Liver (tissue), 9 donors: Measurements from ENCODE around the gene CDR2. TPM values are rescaled to one million over a fixed set of nuclear protein-coding genes. Genes with fewer than 3 reads are reported as not detected.

Source experiments
- DNase-seq: peaks from one replicate; pipeline ENCODE4 v3.0.0-alpha.2; 2017; ENCODE audit warnings: low spot score
- H3K27ac ChIP-seq, 2 donors: one replicate each; pipeline ENCODE4 v1.7.0; 2013; ENCODE audit warnings: inconsistent platforms in 2 of 2, low read length in 2 of 2, control low read depth in 1 of 2, low read depth in 1 of 2, mild to moderate bottlenecking in 1 of 2
- H3K27me3 ChIP-seq, 4 donors: one replicate each; pipeline versions ENCODE4 v1.6.1 to v1.7.0; 2013; ENCODE audit warnings: low read length in 3 of 4, inconsistent platforms in 1 of 4, mild to moderate bottlenecking in 1 of 4, moderate library complexity in 1 of 4; ENCODE audit not compliant: control insufficient read depth in 4 of 4, insufficient read depth in 4 of 4
- H3K36me3 ChIP-seq, 4 donors: one replicate each; pipeline versions ENCODE4 v1.6.1 to v1.7.0; 2013; ENCODE audit warnings: low read length in 3 of 4, mild to moderate bottlenecking in 3 of 4, low read depth in 1 of 4, moderate library complexity in 1 of 4; ENCODE audit not compliant: control insufficient read depth in 4 of 4, insufficient read depth in 3 of 4
- H3K4me1 ChIP-seq, 4 donors: one replicate each; pipeline versions ENCODE4 v1.6.1 to v1.7.0; 2013; ENCODE audit warnings: low read length in 3 of 4, mild to moderate bottlenecking in 3 of 4, moderate library complexity in 1 of 4; ENCODE audit not compliant: control insufficient read depth in 4 of 4, insufficient read depth in 4 of 4
- H3K4me3 ChIP-seq, 3 donors: one replicate each; pipeline versions ENCODE4 v1.6.1 to v1.7.0; 2013; ENCODE audit warnings: low read length in 3 of 3, control low read depth in 1 of 3, low read depth in 1 of 3, mild to moderate bottlenecking in 1 of 3
- H3K9ac ChIP-seq, 2 donors: one replicate each; pipeline ENCODE4 v1.7.0; 2013; ENCODE audit warnings: low read length in 2 of 2, mild to moderate bottlenecking in 2 of 2, moderate library complexity in 2 of 2, control low read depth in 1 of 2, low read depth in 1 of 2
- H3K9me3 ChIP-seq, 4 donors: one replicate each; pipeline versions ENCODE4 v1.6.1 to v1.7.0; 2013; ENCODE audit warnings: low read length in 3 of 4; ENCODE audit not compliant: control insufficient read depth in 4 of 4
- ATF3 ChIP-seq: IDR thresholded peaks from 2 replicates; pipeline ENCODE4 v1.6.1; 2016; ENCODE audit warnings: antibody characterized with exemption
- CTCF ChIP-seq: fragments of 150-350 bp; IDR thresholded peaks from 2 replicates; pipeline ENCODE4 v1.5.1; 2017; ENCODE audit warnings: improper control_type of control experiment, low read depth, low read length; ENCODE audit not compliant: missing input control
- EGR1 ChIP-seq, 2 donors: IDR thresholded peaks; 2 replicates each; pipeline ENCODE4 v1.6.1; 2016 to 2018; ENCODE audit warnings: antibody characterized with exemption in 2 of 2, low read depth in 2 of 2
- FOXA1 ChIP-seq: IDR thresholded peaks from 2 replicates; pipeline ENCODE4 v1.6.1; 2016; ENCODE audit warnings: antibody characterized with exemption
- FOXA2 ChIP-seq: IDR thresholded peaks from 2 replicates; pipeline ENCODE4 v1.6.1; 2016; ENCODE audit warnings: antibody characterized with exemption
- GABPA ChIP-seq, 2 donors: IDR thresholded peaks in 1 of 2; conservative IDR thresholded peaks in 1 of 2; 2 replicates each; pipeline ENCODE4 v1.6.1; 2016; ENCODE audit warnings: antibody characterized with exemption in 2 of 2, mild to moderate bottlenecking in 1 of 2, moderate library complexity in 1 of 2
- HNF4A ChIP-seq, 2 donors: conservative IDR thresholded peaks; 2 replicates each; pipeline ENCODE4 v1.6.1; 2016; ENCODE audit warnings: antibody characterized with exemption in 2 of 2, mild to moderate bottlenecking in 2 of 2
- HNF4G ChIP-seq: IDR thresholded peaks from 2 replicates; pipeline ENCODE4 v1.6.1; 2016; ENCODE audit warnings: antibody characterized with exemption
- JUND ChIP-seq, 2 donors: IDR thresholded peaks; 2 replicates each; pipeline ENCODE4 v1.6.1; 2016; ENCODE audit warnings: antibody characterized with exemption in 2 of 2
- MAX ChIP-seq: IDR thresholded peaks from 2 replicates; pipeline ENCODE4 v1.6.1; 2016; ENCODE audit warnings: antibody characterized with exemption
- NR2F2 ChIP-seq: IDR thresholded peaks from 2 replicates; pipeline ENCODE4 v1.6.1; 2016; ENCODE audit warnings: antibody characterized with exemption
- RAD21 ChIP-seq, 2 donors: IDR thresholded peaks; 2 replicates each; pipeline ENCODE4 v1.6.1; 2016; ENCODE audit warnings: antibody characterized with exemption in 2 of 2, mild to moderate bottlenecking in 2 of 2
- SP1 ChIP-seq: IDR thresholded peaks from 2 replicates; pipeline ENCODE4 v1.6.1; 2018; ENCODE audit warnings: antibody characterized with exemption, mild to moderate bottlenecking
- YY1 ChIP-seq: IDR thresholded peaks from 2 replicates; pipeline ENCODE4 v1.6.1; 2016; ENCODE audit warnings: antibody characterized with exemption, mild to moderate bottlenecking
- ZBTB33 ChIP-seq: IDR thresholded peaks from 2 replicates; pipeline ENCODE4 v1.6.1; 2016; ENCODE audit warnings: antibody characterized with exemption
- WGBS: extraction: QIAGEN DNeasy Blood & Tissue Kit; methylation state at CpG from one replicate; pipeline ENCODE4 v1.1.7; 2013; 5-methylcytosine and 5-hydroxymethylcytosine counted together
- polyA plus RNA-seq, 2 donors: library from polyadenylated mRNA; stranded (reverse) in 1 of 2; unstranded in 1 of 2; fragments of 200-250 nt in 1 of 2; fragments of >200 nt in 1 of 2; fragmentation: Nextera tagmentation in 1 of 2; extraction: Ambion mirVana in 1 of 2; gene quantifications; one replicate each; pipeline versions ENCODE4 v1.2.1 to v1.2.3, GENCODE V29; 2013 to 2015
- total RNA-seq, 2 donors: library from RNA; depleted of rRNA; stranded (reverse); fragments of >200 nt; gene quantifications; one replicate each; pipeline ENCODE4 v1.2.3, GENCODE V29; 2014
- donor health status: healthy.
- donor health status: healthy.
- donor health status: healthy.
- donor health status: healthy.
- donor health status: healthy.

Gene CDR2
- total and polyA plus RNA-seq, 4 donors: 2.9 to 12.1 (median 9.7) TPM

GRCh38 chr16:22333457-22333994, 40.9 kb downstream of the CDR2 start:
- H3K4me1 ChIP-seq: no peaks in the 10 kb centered on the region
- H3K36me3 ChIP-seq: peaks cover 11 to 38% (median 26%) of the 10 kb centered on the region in 4 donors
- no peak for DNase-seq
- peaks cover 0 to 5% (median 4%) of the 10 kb centered on the region in 4 donors for H3K9me3 ChIP-seq
- 80% methylated on average over 6 of the region's 6 CpGs for WGBS
- H3K27me3 ChIP-seq: no peaks in the 10 kb centered on the region
- H3K9ac ChIP-seq: no peak overlapping the region
- TF ChIP-seq HNF4G (no peak), ATF3 (no peak), CTCF (no peak), EGR1 (IDR thresholded peaks at IDR 0.05; ENCODE audit: low read depth in 2 of 2) (no peak), SP1 (no peak)
- H3K27ac ChIP-seq: no peak overlapping the region
- no peak overlapping the region for H3K4me3 ChIP-seq

- no peak for DNase-seq
- Histone ChIP-seq H3K36me3 (peaks cover 14 to 62% (median 39%) of the 10 kb centered on the region in 4 donors), H3K9ac (no peak overlapping the region), H3K4me3 (no peak overlapping the region), H3K9me3 (no peaks in the 10 kb centered on the region), H3K27ac (no peak overlapping the region), H3K27me3 (no peaks in the 10 kb centered on the region), H3K4me1 (no peaks in the 10 kb centered on the region)
- 79% methylated on average over 4 of the region's 4 CpGs for WGBS
- TF ChIP-seq HNF4G: no peak
- no peak for TF ChIP-seq MAX
- TF ChIP-seq GABPA (IDR thresholded peaks at IDR 0.05 in 1 of 2, conservative IDR thresholded peaks at IDR 0.05 in 1 of 2): no peak
- TF ChIP-seq FOXA2: no peak
- TF ChIP-seq NR2F2: no peak
- TF ChIP-seq EGR1 (IDR thresholded peaks at IDR 0.05; ENCODE audit: low read depth in 2 of 2): no peak
- no peak for TF ChIP-seq ATF3
- no peak for TF ChIP-seq RAD21 (IDR thresholded peaks at IDR 0.05)
- TF ChIP-seq ZBTB33: no peak
- no peak for TF ChIP-seq FOXA1
These were observed 44.1 kb downstream of the CDR2 start for GRCh38 chr16:22330326-22330725.

GRCh38 chr16:22329199-22329695, 45.2 kb downstream of the CDR2 start:
- no peaks in the 10 kb centered on the region for H3K27me3 ChIP-seq
- H3K36me3 ChIP-seq: peaks cover 16 to 64% (median 38%) of the 10 kb centered on the region in 4 donors
- no peaks in the 10 kb centered on the region for H3K4me1 ChIP-seq
- no peaks in the 10 kb centered on the region for H3K9me3 ChIP-seq
- DNase-seq: no peak
- H3K4me3 ChIP-seq: no peak overlapping the region
- H3K27ac ChIP-seq: no peak overlapping the region
- 97% methylated on average over 9 of the region's 9 CpGs for WGBS
- H3K9ac ChIP-seq: no peak overlapping the region
- TF ChIP-seq NR2F2 (no peak), HNF4A (conservative IDR thresholded peaks at IDR 0.05) (no peak), FOXA1 (no peak), YY1 (no peak), GABPA (IDR thresholded peaks at IDR 0.05 in 1 of 2, conservative IDR thresholded peaks at IDR 0.05 in 1 of 2) (no peak), JUND (IDR thresholded peaks at IDR 0.05) (no peak), EGR1 (IDR thresholded peaks at IDR 0.05; ENCODE audit: low read depth in 2 of 2) (no peak), ZBTB33 (no peak), CTCF (no peak)
